ENCODE measurements around the gene SCG3.

DNA sequence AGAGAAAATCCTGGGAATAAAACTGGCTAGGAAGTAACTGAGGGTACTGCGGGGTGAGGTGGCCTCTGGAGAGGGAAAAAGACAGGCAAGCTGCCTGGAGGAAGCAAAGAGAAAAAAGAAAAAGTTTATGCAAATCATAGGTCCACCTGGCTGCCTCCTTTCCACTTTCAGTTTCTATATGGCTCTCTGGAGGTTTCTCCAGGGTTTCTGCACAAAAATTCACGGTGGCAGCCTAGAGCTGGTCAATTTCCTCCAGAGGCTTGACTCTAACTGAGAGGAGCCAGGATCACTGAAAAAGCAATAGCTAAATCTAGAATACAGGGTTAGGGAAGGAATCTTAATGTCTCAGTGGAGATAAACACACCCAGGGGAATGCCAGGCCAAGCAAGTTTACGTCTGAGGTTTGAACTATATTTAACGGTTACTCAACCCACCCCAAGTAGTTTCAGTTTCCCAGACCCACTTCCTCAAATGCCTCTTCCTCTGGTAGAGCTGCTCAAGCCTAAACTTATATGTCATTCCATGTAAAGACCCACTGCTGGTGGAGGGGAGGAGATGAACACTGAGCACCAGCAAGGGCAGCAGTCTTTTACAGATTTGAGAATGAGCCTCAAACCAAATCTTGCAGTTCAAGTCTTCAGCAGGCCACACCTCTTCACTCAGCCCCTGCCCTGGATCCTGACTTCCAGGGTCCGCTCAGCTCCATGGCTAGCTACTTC lies 50.4 kb downstream of the SCG3 start:
- TF ChIP-seq CTCF (IDR thresholded peaks at IDR 0.05) = no peak
- TF ChIP-seq EZH2 (IDR thresholded peaks at IDR 0.05; ENCODE audit: borderline replicate concordance, insufficient read depth, low read depth, low read length, poor library complexity, severe bottlenecking) = no peak
